ENCODE measurements around the gene NARS2.
A peak's percentile ranks its signal among the peaks of the same experiment; 100 is the strongest.

Gene NARS2

DNA sequence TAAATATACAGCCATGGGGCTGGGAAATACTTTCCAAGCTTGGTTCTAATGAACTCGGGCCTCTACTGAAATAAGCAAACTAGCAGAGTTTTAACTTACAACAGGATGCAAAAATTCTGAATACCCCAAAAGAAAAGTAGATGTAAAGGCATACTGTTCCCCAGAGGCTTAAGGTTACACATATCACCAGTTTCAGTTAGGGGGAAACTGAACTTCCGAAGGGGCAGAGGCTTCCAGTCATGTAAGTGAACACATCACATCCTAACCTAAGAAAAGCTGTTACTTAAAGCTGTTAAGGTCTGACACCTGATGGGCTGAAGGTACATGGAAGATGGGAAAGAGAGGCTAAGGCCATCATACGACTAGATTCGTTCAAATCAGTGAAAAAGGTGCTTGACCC lies 159.3 kb downstream of the NARS2 start:
- no peak for DNase-seq (ENCODE audit: low spot score)

DNA sequence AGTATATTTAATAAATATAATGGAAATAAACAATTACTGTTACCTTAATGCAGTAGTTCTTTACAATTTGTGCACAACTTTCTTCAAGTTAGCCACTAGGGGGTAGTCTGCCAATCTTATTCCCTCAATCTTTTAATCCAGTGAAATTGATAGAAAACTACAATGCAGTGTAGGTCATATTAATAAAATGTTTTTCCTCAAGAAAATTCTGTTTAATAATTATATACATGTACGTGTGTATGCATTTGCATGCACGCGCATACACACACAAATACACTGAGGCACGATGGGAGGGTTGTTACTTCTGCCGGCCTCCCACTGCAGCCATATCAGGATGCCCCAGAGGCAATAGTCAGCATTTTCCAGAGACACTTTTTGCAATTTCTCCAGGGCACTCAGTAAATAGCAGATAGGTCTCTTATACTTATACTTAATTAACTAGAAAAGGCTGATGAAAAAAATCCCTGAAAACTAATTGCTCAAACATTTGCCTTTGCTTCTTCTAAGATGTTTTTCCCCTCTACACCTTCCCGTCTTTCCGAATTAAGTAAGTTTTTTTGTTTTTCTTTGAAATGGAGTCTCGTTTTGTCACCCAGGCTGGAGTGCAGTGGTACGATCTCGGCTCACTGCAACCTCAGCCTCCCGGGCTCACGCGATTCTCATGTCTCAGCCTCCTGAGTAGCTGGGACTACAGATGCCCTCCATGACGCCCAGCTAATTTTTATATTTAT lies 160.2 kb downstream of the NARS2 start:
- peak; percentile 38 for DNase-seq (ENCODE audit: low spot score)

DNA sequence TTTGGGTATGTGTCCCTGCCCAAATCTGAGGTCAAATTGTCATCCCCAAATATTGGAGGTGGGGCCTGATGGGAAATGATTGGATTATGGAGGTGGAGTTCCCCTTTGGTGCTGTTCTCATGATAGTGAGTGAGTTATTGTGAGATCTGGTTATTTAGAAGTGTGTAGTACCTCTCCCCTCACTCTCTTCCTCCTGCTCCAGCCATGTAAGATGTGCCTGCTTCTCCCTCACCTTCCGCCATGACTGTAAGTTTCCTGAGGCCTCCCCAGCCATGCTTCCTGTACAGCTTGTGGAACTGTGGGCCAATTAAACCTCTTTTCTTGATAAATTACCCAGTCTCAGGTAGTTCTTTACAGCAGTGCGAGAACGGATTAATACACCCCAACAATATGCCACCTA lies 166.0 kb downstream of the NARS2 start:
- DNase-seq (ENCODE audit: low spot score) = no peak

DNA sequence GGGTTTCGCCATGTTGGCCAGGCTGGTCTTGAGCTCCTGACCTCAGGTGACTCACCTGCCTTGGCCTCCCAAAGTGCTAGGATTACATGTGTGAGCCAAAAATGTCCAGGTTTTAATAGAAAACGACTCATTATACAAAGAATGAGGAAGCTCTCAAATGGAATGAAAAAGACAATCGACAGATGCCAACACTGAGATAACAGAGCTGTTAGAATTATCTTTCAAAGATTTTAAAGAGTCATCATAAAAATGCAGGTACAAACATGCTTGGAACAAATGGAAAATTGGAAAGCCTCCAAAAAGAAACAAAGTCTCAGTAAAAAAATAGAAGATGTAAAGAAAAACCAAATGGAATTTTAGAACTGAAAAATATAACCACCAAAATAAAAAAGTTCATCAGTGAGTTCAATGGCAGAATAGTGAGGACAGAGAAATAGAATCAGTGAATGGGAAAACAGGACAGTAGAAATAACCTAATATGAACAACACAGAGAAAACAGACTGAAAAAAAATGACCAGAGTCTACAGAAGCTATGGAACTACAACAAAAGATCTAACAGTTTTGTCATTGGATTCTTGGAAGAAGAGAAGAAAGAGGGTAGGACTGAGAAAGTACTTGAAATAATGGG lies 168.0 kb downstream of the NARS2 start:
- no peak for DNase-seq (ENCODE audit: low spot score)

DNA sequence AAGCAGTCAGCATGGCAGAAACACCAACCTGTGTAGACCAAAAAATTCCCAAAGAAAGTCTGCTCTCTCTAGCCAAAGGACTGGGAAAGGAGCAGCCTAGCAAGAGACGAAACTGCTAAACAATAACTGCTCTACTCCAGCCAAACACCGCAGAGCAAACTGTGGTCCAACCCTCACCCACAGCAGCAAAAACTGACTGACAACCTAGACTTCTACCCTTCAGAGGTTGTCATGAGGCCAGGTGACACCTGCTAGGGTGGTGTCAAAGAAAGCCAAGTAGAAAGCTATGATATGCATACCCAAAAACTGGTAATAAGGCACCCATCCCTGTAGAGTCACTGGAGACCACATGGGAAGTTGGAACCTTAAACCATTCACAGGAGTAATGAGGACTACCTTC lies 168.9 kb downstream of the NARS2 start:
- no peak for DNase-seq (ENCODE audit: low spot score)

DNA sequence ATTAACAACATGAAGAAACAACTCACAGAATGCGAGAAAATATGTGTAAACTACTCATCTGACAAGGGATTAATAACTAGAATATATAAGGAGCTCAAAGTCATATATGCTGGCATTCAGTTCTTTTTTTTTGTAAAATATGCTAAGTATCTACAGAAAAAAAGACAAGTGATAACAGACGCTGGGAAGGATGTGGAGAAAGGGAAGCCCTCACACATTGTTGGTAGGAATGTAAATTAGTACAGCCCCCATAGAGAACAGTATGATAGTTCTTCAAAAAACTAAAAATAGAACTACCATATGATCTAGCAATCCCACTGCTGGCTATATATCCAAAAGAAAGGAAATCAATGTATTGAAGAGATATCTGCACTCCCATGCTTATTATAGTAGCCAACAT lies 170.9 kb downstream of the NARS2 start:
- DNase-seq (ENCODE audit: low spot score) = no peak

DNA sequence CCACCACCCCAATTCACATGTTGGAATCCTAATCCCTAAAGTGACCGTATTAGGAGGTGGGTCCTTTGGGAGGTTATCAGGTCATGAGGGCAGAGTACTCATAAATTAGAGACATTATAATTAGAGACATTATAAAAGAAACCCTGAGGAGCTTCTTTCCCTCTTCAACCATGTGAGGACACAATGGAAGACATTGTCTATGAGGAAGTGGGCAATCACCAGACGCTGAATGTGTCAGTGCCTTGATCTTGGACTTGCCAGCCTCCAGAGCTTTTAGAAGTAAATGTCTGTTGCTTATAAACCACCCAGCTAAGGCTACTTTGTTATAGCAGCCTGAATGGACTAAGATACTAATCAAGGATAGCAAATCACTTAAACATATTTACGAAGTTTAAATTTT lies 171.8 kb downstream of the NARS2 start:
- peak; percentile 53 for DNase-seq (ENCODE audit: low spot score)

DNA sequence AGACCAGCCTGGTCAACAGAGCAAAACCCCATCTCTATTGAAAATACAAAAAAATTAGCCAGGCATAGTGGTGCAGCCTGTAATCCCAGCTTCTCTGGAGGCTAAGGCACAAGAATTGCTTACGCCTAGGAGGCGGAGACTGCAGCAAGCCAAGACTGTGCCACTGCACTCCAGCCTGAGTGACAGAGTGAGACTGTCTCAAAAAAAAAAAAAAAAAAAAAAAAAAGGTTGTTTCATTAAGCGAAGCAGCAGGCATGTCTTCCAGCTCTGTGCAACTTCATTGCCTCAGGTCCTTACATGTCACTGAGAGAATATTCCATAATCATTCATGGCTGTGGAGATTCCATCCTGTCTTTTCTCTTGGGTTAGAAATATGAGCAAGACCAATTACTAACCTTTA lies 174.0 kb downstream of the NARS2 start:
- DNase-seq (ENCODE audit: low spot score) = no peak

DNA sequence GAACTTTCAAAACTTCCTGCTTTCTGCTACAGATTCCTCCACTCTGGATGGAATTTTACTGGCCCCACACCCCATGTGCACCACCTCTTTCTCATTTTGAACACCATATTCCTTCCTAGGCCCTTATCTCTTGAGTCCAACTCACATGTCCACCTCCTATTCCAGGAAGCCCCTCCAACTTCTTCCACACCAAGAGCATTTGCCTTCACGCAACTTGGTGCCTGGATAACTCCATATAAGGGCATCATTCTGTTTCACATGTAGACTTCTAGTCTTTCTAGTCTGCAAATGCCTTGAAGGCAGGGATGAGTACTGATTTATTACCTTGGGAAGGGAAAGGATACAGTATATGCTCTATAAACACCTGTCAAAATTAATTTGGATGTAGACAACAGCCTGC lies 174.5 kb downstream of the NARS2 start:
- no peak for DNase-seq (ENCODE audit: low spot score)

DNA sequence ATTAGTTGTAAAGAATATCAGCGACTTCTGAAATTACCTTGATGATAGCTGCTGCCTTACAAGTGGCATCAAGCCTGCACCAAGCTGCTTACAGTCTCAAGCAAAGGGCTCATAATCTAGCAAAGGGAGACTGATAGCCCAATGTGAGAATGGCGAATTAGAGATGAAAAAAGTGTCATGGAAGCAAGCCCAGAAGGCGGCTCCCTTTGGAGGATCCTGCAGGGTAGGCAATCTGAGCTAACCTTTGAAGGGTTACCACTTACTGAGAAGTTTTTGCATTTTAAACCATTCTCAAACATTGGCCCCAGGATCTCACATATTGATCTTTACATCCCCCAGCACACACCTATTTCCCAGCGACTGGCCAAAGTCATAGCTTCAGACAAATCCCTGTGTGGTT lies 175.5 kb downstream of the NARS2 start:
- no peak for DNase-seq (ENCODE audit: low spot score)

DNA sequence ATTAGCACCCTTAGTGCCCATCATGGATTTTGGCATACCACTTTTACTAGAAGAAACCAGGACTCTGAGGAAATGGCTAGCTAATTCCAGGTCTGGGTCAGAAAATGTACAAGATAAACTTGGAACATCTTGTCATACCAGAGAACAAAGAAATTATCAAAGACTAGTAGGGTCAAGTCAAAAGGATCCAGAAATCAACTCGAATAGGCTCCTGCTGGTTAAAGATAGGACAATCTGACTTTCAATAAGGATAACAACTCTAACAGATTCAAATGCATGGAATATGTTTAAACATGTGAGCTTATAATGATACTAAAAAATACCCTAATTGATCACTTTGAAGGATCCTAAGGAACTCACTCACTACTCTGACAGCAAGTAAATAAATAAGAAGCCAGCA lies 175.9 kb downstream of the NARS2 start:
- DNase-seq (ENCODE audit: low spot score) = no peak

DNA sequence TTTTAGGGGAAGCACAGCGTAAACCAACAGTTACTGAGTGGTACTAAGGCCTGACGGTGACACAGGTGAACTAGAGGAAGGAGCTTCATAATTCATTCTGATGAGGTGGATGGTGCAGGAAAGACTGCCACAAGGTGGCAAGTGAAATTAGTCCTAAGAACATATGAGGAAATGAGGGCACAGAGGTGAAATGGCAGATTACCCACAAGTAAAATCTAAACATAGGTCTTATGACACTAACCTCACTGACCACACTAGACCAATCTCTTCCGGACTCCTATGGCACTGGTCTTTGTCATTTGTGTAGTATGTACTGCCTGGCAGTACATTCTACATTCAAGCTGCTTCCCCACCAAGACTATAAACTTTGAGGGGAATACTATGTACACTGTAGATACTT lies 177.3 kb downstream of the NARS2 start:
- DNase-seq (ENCODE audit: low spot score) = no peak

DNA sequence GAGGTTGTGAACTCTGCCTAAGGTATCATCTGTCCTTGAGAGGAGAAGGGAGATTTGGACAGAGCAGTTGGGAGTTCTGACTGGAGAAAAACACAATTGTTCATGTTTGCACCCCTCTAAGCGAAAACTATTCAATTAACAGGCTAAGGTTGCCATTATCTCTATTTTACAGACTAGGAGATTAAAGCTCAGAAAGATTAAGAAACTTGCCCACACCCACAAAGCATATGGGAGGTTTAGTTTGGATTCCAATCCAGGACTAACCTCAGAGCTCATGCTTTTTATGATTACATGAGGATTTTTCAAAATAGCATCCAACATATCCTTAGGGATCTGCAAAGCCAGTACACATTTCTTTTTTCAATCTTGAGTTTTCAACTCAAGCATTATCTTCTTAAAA lies 179.1 kb downstream of the NARS2 start:
- DNase-seq (ENCODE audit: low spot score) = no peak

DNA sequence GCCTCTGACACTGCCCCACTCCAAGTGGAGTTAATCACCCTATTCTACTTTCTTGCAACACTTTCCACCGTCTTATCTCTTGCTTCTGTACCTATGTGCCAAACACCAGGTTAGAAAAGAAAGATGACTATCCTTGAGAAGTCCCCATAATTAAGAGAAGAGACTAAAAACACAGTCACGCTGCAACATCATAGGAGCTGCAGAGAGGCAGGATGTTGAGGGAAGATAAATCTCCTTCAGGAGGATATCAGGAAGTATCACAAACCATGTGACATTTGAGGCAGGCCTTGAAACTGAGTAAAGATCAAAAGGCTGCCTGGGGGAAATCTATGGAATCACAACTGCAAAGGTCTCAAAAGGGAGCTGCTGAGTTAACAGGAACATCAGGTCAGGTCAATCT lies 181.8 kb downstream of the NARS2 start:
- peak; percentile 19 for DNase-seq (ENCODE audit: low spot score)

DNA sequence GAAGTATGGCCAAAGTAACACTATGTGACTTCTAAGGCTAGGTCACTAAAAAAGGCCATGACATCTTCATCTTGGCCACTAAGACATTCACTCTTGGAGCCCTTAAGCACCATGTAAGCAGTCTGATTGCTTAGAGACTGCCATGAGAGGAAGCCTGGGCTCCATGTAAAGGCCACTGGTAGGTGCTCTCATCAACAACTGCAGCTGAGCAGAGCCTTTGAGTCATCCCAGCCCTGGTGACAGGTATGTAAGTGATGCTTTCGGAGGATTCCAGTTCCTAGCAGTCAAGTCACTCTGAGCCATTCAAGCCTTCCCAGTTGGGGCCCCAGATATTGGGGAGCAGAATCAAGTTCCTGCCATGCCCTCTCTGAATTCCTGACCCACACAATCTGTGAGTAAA lies 183.2 kb downstream of the NARS2 start:
- no peak for DNase-seq (ENCODE audit: low spot score)

DNA sequence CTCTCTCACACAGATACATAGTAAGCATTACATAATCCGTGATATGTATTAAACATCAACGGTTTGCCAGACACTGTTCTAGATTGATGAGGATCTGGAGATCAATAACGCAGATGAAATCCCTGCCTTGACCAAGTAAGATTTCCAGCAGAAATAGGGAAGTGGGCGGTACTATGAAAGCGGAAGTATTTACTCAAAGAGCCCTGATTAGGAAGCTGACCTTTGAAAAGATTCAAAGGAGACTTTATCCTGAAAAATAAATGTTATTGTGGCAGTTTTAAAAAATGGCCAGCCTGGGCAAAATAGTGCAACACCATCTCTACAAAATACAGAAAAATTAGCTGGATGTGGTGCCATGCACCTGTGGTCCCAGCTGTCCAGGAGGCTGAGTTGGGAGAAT lies 183.9 kb downstream of the NARS2 start:
- DNase-seq (ENCODE audit: low spot score) = no peak

DNA sequence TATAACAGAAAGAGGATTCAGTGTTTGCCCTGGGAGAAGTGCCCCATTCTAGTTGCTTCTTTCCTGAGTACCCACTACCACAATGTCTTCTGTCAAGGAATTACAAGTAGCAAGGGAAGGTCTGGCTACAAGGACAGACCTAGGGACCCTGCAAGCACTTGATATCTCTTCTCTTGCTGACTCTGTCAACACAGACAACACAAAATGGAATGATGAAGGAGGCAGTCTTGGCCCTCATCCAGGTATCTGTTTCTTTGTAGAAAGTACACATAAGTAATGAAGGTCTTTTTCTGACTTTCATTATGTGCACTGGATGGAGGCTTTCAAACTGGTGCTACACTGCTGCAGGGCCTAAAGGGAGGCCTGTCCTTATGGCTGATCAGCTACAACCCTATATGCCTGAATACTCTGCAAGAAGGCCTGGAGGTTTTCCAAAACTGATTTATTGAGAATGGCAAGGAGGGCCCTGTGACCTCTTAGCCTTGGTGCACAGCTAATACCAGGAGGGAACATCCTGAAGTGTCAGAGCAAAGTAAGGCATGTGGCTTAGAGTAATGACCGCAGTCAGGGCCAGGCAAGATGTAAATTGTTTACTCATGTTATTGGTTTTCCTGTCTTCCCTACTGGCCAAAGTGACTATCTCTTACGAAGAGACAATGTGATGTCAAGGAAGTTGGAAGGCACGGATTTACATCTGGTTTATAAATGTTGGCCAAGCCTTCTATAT lies 188.3 kb downstream of the NARS2 start:
- no peak for DNase-seq (ENCODE audit: low spot score)
